WTC11 (cell line): ENCODE measurements around the gene HTR7. TPM values are rescaled to one million over a fixed set of nuclear protein-coding genes. Genes with fewer than 3 reads are reported as not detected.

Source experiments
- ATAC-seq: fragments of 200-7000 bp; cut with Tn5 transposase; 2 replicates; pipeline ENCODE4 v1.10.0; 2021; ENCODE audit warnings: mild to moderate bottlenecking, moderate library complexity
- CTCF ChIA-PET: fragments of 300-600 bp; sonication (Branson Sonifier 250); formaldehyde crosslinking; loops from one replicate; lab custom pipeline; 2021; ENCODE audit warnings: antibody characterized with exemption; lab: Charles Lee
- POLR2A ChIA-PET: fragments of 350-600 bp; sonication (Branson Sonifier 250); formaldehyde crosslinking; loops from one replicate; lab custom pipeline; 2021; ENCODE audit warnings: antibody characterized with exemption; lab: Charles Lee
- DNase-seq: peaks from one replicate; pipeline ENCODE4 v3.0.0; 2021; ENCODE audit warnings: low spot score
- H3K27ac Mint-ChIP-seq: 2 replicates; pipeline ENCODE4 v1.8.0; 2021; ENCODE audit warnings: mixed read lengths
- H3K27me3 Mint-ChIP-seq: 2 replicates; pipeline ENCODE4 v1.8.0; 2021; ENCODE audit warnings: low read depth, mild to moderate bottlenecking, moderate library complexity, mixed read lengths
- H3K36me3 Mint-ChIP-seq: 2 replicates; pipeline ENCODE4 v1.8.0; 2021; ENCODE audit warnings: mixed read lengths
- H3K4me1 Mint-ChIP-seq: 2 replicates; pipeline ENCODE4 v1.8.0; 2022; ENCODE audit warnings: mixed read lengths
- H3K4me3 Mint-ChIP-seq: 2 replicates; pipeline ENCODE4 v1.8.0; 2021; ENCODE audit warnings: mild to moderate bottlenecking, moderate library complexity, mixed read lengths
- H3K9me3 Mint-ChIP-seq: 2 replicates; pipeline ENCODE4 v1.8.0; 2021; ENCODE audit warnings: mixed read lengths
- HMGXB4 ChIP-seq: sonication (generic); formaldehyde crosslinking; IDR thresholded peaks from 2 replicates; pipeline ENCODE4 v1.8.1; 2023; ENCODE audit warnings: mild to moderate bottlenecking, moderate library complexity, missing genetic modification reagents
- JAZF1 ChIP-seq: fragments of 250-450 bp; sonication (Bioruptor Pico); IDR thresholded peaks from 2 replicates; pipeline ENCODE4 v1.9.0; 2021; ENCODE audit warnings: moderate library complexity, mild to moderate bottlenecking, inconsistent platforms
- NR3C1 ChIP-seq: sonication (generic); formaldehyde crosslinking; conservative IDR thresholded peaks from 2 replicates; pipeline ENCODE4 v1.8.1; 2023; ENCODE audit warnings: low read depth, mild to moderate bottlenecking, missing genetic modification reagents
- TCF7 ChIP-seq: sonication (generic); formaldehyde crosslinking; IDR thresholded peaks from 2 replicates; pipeline ENCODE4 v1.8.0; 2022; ENCODE audit warnings: mild to moderate bottlenecking, low read depth, missing genetic modification reagents, moderate library complexity
- TEAD4 ChIP-seq: sonication (generic); formaldehyde crosslinking; IDR thresholded peaks from 2 replicates; pipeline ENCODE4 v1.8.0; 2022; ENCODE audit warnings: mild to moderate bottlenecking, missing genetic modification reagents
- ZNF219 ChIP-seq: sonication (generic); formaldehyde crosslinking; IDR thresholded peaks from 2 replicates; pipeline ENCODE4 v1.8.0; 2023; ENCODE audit warnings: missing genetic modification reagents, mild to moderate bottlenecking, borderline replicate concordance
- ZNF263 ChIP-seq: sonication (generic); formaldehyde crosslinking; IDR thresholded peaks from 2 replicates; pipeline ENCODE4 v1.8.1; 2022; ENCODE audit warnings: low read depth, mild to moderate bottlenecking, moderate library complexity, missing genetic modification reagents
- ZNF396 ChIP-seq: fragments of 250-450 bp; sonication (Bioruptor Pico); IDR thresholded peaks from 2 replicates; pipeline ENCODE4 v1.8.0; 2021; ENCODE audit warnings: mild to moderate bottlenecking, moderate library complexity, borderline replicate concordance
- ZNF423 ChIP-seq: fragments of 250-450 bp; sonication (Bioruptor Pico); IDR thresholded peaks from 2 replicates; pipeline ENCODE4 v2.1.2; 2022; ENCODE audit warnings: mild to moderate bottlenecking, moderate library complexity
- total RNA-seq: library from RNA; stranded (reverse); gene quantifications from 3 replicates; pipeline ENCODE4 v1.2.3, GENCODE V29; 2021
- TF ChIP-seq, protein P1 (sequence below): fragments of 250-450 bp; sonication (Bioruptor Pico); IDR thresholded peaks from 2 replicates; pipeline ENCODE4 v1.9.0; 2021; ENCODE audit warnings: mild to moderate bottlenecking, borderline replicate concordance
- TF ChIP-seq, protein P2 (sequence below): fragments of 250-450 bp; sonication (Bioruptor Pico); conservative IDR thresholded peaks from 2 replicates; pipeline ENCODE4 v1.9.0; 2021; ENCODE audit warnings: mild to moderate bottlenecking
- TF ChIP-seq, protein P3 (sequence below): sonication (generic); formaldehyde crosslinking; IDR thresholded peaks from 2 replicates; pipeline ENCODE4 v1.8.1; 2023; ENCODE audit warnings: mild to moderate bottlenecking, missing genetic modification reagents, borderline replicate concordance
- TF ChIP-seq, protein P4 (sequence below): fragments of 250-450 bp; sonication (Bioruptor Pico); IDR thresholded peaks from 2 replicates; pipeline ENCODE4 v1.9.0; 2021; ENCODE audit warnings: moderate library complexity, mild to moderate bottlenecking, inconsistent platforms, borderline replicate concordance
- TF ChIP-seq, protein P5 (sequence below): fragments of 250-450 bp; sonication (Bioruptor Pico); IDR thresholded peaks from 2 replicates; pipeline ENCODE4 v2.1.2; 2022; ENCODE audit warnings: mild to moderate bottlenecking, moderate library complexity

Gene HTR7
- total RNA-seq, 1 experiment from 2014 or later = 11.2 TPM

- ATAC-seq = no peak
- CTCF ChIA-PET = interaction anchor here (1.0 kb wide), 1 partner anchor 121 kb away, joined by 3 read pairs; no protein-coding TSS in a partner anchor
- no peak overlapping the region for H3K27ac Mint-ChIP-seq
These were observed 115.8 kb downstream of the HTR7 start for GRCh38 chr10:90741926-90742565.

GRCh38 chr10:90740265-90740664 lies 117.6 kb downstream of the HTR7 start:
- CTCF ChIA-PET = no interaction called here
- no peak for DNase-seq
- no peak for ATAC-seq
- Mint-ChIP-seq H3K4me3 (no peak overlapping the region), H3K9me3 (no peaks in the 10 kb centered on the region), H3K36me3 (no peaks in the 10 kb centered on the region), H3K27ac (no peak overlapping the region), H3K27me3 (no peaks in the 10 kb centered on the region), H3K4me1 (no peaks in the 10 kb centered on the region; the same call in 1 of the 2 replicates)
- POLR2A ChIA-PET = no interaction called here
- TF ChIP-seq ZNF219 (CRISPR knock-in tag) = no peak
- TF ChIP-seq, protein P1, sequence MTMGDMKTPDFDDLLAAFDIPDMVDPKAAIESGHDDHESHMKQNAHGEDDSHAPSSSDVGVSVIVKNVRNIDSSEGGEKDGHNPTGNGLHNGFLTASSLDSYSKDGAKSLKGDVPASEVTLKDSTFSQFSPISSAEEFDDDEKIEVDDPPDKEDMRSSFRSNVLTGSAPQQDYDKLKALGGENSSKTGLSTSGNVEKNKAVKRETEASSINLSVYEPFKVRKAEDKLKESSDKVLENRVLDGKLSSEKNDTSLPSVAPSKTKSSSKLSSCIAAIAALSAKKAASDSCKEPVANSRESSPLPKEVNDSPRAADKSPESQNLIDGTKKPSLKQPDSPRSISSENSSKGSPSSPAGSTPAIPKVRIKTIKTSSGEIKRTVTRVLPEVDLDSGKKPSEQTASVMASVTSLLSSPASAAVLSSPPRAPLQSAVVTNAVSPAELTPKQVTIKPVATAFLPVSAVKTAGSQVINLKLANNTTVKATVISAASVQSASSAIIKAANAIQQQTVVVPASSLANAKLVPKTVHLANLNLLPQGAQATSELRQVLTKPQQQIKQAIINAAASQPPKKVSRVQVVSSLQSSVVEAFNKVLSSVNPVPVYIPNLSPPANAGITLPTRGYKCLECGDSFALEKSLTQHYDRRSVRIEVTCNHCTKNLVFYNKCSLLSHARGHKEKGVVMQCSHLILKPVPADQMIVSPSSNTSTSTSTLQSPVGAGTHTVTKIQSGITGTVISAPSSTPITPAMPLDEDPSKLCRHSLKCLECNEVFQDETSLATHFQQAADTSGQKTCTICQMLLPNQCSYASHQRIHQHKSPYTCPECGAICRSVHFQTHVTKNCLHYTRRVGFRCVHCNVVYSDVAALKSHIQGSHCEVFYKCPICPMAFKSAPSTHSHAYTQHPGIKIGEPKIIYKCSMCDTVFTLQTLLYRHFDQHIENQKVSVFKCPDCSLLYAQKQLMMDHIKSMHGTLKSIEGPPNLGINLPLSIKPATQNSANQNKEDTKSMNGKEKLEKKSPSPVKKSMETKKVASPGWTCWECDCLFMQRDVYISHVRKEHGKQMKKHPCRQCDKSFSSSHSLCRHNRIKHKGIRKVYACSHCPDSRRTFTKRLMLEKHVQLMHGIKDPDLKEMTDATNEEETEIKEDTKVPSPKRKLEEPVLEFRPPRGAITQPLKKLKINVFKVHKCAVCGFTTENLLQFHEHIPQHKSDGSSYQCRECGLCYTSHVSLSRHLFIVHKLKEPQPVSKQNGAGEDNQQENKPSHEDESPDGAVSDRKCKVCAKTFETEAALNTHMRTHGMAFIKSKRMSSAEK (CRISPR knock-in tag) = no peak

More at GRCh38 chr10:90741926-90742565, 115.8 kb downstream of the HTR7 start:
- H3K9me3 Mint-ChIP-seq = no peaks in the 10 kb centered on the region
- DNase-seq = no peak
- H3K27me3 Mint-ChIP-seq = no peaks in the 10 kb centered on the region
- POLR2A ChIA-PET = no interaction called here
- H3K4me1 Mint-ChIP-seq = no peaks in the 10 kb centered on the region
- no peak overlapping the region for H3K4me3 Mint-ChIP-seq
- no peak for TF ChIP-seq JAZF1
- TF ChIP-seq, protein P2, sequence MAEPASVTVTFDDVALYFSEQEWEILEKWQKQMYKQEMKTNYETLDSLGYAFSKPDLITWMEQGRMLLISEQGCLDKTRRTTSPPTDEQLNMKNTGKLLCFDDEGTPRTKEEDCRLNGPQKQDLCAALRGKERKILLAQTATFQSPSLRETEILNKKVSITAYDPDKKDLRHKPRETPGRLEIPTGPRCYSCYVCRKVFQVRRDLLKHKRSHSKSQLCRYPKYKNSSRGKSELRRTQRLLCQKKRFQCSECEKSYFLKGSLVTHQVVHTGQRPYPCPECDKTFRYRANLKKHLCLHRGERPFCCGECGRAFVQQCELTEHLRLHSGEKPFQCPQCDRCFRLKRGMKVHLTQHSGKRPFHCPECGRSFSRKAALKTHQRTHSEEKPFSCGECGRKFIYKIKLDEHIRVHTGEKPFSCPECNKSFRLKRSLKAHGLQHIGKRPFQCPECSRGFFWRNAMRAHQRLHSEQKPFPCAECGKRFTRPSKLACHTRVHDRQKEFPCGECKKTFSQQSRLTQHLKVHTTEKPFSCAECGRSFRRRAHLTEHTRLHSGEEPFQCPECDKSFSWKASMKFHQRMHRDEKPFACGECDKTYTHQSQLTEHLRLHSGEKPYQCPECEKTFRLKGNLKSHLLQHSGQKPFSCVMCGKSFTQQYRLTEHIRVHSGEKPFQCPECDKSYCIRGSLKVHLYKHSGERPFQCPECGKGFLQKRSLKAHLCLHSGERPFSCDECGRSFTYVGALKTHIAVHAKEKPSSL = no peak
- no peak for TF ChIP-seq TEAD4 (CRISPR knock-in tag)
- no peak for TF ChIP-seq HMGXB4
- TF ChIP-seq ZNF423 = no peak
- no peak for TF ChIP-seq NR3C1 (CRISPR knock-in tag)
- no peak for TF ChIP-seq ZNF396 (CRISPR knock-in tag)
- TF ChIP-seq TCF7 (CRISPR knock-in tag) = no peak
- TF ChIP-seq, protein P3, sequence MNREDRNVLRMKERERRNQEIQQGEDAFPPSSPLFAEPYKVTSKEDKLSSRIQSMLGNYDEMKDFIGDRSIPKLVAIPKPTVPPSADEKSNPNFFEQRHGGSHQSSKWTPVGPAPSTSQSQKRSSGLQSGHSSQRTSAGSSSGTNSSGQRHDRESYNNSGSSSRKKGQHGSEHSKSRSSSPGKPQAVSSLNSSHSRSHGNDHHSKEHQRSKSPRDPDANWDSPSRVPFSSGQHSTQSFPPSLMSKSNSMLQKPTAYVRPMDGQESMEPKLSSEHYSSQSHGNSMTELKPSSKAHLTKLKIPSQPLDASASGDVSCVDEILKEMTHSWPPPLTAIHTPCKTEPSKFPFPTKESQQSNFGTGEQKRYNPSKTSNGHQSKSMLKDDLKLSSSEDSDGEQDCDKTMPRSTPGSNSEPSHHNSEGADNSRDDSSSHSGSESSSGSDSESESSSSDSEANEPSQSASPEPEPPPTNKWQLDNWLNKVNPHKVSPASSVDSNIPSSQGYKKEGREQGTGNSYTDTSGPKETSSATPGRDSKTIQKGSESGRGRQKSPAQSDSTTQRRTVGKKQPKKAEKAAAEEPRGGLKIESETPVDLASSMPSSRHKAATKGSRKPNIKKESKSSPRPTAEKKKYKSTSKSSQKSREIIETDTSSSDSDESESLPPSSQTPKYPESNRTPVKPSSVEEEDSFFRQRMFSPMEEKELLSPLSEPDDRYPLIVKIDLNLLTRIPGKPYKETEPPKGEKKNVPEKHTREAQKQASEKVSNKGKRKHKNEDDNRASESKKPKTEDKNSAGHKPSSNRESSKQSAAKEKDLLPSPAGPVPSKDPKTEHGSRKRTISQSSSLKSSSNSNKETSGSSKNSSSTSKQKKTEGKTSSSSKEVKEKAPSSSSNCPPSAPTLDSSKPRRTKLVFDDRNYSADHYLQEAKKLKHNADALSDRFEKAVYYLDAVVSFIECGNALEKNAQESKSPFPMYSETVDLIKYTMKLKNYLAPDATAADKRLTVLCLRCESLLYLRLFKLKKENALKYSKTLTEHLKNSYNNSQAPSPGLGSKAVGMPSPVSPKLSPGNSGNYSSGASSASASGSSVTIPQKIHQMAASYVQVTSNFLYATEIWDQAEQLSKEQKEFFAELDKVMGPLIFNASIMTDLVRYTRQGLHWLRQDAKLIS = no peak
- TF ChIP-seq, protein P4, sequence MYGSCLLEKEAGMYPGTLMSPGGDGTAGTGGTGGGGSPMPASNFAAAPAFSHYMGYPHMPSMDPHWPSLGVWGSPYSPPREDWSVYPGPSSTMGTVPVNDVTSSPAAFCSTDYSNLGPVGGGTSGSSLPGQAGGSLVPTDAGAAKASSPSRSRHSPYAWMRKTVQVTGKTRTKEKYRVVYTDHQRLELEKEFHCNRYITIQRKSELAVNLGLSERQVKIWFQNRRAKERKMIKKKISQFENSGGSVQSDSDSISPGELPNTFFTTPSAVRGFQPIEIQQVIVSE (CRISPR knock-in tag) = no peak
- TF ChIP-seq, protein P5, sequence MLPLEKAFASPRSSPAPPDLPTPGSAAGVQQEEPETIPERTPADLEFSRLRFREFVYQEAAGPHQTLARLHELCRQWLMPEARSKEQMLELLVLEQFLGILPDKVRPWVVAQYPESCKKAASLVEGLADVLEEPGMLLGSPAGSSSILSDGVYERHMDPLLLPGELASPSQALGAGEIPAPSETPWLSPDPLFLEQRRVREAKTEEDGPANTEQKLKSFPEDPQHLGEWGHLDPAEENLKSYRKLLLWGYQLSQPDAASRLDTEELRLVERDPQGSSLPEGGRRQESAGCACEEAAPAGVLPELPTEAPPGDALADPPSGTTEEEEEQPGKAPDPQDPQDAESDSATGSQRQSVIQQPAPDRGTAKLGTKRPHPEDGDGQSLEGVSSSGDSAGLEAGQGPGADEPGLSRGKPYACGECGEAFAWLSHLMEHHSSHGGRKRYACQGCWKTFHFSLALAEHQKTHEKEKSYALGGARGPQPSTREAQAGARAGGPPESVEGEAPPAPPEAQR (CRISPR knock-in tag) = no peak
- TF ChIP-seq ZNF263 (CRISPR knock-in tag) = no peak
- TF ChIP-seq, all 79 proteins: peak for 0
- H3K36me3 Mint-ChIP-seq = no peaks in the 10 kb centered on the region
